ENCODE results near the gene GABRR2. TPM values are rescaled to one million over a fixed set of nuclear protein-coding genes. Genes with fewer than 3 reads are reported as not detected.

GABRR2 gene
- total RNA-seq, 1 experiment from 2014 or later: not detected

DNA sequence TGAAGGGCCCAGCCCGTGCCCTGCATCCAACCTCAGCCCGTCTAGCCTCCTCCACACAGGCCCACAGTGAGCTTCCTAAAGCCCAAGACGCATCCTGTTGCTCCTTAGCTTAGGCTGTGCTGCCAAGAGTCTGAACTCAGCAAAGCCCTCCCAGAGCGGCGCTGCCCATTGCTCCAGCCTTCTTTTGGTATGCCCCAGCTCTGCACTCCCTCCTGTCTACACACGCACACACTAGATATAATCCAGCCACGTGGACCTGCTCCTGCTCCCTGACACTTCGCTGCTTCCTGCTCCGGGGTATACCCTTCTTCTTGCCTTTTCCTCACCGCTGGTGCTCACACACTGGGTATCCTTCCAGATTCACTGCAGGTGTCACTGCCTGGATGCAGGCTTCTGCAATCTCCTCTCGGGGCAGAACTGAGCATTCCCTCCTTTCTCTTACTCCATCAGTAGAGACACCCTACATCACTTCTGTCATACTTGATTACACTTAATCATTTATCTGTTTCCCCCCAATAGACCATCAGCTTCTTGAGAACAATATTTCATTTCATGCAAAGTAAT is 23.8 kb downstream of the GABRR2 start:
- DNase-seq (ENCODE audit: low spot score): no peak

DNA sequence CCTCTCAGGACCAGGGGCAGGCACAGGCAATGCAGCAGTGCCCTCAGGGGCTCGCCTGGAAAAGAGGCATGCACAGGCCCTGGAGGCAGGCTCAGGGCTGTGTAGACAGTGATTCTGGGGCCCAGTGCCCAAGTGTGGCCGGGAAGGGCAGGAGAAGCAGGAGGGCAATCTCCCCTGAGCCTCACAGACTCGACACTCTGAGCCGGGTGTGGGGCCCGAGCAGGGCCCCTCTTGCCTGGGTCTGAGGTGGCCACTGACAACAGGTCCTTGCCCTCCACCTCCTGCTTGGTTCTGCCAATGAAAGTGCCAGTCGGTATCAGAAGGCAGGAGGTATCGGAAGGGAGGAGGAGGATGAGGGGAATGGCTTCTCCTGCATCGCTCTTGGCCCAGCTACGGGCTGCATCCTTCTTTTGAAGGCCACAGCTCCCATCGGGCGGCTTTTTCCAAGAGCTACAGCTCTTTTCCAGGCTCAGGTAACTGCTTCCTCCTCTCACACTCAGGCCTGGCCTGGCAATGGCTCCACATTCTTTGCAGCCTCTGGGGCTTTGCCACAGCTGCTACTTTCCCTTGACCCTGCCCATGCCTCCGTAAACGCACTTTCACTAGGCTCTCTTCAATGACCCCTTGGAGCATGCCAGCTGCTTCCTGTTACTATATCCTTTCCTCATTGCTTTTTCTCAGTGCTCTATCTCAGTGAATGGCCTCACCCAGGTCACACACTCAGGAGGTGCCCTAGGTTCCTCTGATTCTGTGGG is 24.5 kb downstream of the GABRR2 start:
- no peak for DNase-seq (ENCODE audit: low spot score)

DNA sequence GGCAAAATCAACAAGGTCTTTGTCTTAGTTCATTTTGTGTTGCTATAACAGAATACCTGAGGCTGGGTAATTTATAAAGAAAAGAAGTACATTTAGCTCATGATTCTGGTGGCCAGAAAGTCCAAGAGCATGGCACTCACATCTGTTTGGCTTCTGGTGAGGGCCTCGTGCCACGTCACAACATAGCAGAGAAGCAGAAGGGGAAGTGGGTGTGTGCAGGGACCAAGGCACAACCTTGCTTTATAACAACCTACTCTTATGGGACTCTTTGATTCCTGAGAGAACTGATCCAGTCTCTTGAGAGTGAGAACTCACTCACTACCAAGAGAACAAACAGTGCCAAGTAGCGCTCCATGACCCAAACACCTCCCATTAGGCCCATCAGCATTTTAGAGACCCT is 25.4 kb downstream of the GABRR2 start:
- no peak for DNase-seq (ENCODE audit: low spot score)

DNA sequence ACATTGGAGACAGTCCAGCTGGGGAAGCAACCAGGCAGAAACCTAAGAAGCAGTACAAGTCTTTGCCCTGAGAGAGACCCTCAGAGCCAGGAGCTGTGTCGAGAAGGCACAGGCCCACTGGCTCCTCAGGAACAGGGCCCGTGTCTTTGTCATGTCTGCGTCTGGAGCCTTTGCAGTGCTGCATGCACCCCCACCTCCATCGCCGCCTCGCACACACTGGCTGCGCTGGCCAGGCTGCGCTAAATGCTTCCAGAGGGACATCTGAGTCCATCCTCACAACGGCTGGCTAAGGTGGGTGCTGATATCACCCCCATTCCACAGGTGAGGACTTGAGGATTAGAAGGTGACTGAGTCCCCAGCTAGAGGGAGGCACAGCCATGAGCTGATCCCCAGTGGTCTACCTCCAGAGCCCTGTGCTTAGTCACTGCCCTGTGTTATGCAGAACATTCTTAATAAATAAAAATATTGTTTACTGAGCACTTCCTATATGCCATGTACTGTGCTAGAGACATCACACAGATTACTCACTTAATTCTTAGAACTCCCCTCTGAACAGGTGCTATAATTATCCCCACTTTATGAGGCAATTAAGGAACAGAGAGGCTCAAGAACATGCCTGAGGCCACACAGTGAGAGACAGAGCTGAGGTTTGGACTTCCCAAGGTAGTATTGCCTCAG is 27.6 kb downstream of the GABRR2 start:
- DNase-seq (ENCODE audit: low spot score): no peak

DNA sequence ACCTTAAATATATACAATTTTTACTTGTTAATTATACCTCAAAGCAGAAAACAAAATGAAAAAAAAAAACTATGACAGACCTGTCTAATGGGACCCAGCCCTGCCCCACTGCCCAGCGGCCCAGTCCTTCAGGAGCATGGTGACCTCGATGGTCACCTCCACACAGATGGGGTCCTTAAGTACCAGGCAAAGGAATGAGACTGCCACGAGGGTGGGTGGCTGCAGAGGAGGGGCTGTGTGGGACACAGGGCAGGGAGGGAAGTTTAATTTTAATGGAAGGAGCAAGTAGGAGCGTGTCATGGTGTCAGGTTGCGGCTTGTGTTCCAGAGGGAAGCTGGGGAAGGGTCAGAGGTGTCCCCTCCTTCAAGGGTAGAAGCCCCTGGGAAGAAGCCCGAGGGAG is 28.6 kb downstream of the GABRR2 start:
- DNase-seq (ENCODE audit: low spot score): no peak

DNA sequence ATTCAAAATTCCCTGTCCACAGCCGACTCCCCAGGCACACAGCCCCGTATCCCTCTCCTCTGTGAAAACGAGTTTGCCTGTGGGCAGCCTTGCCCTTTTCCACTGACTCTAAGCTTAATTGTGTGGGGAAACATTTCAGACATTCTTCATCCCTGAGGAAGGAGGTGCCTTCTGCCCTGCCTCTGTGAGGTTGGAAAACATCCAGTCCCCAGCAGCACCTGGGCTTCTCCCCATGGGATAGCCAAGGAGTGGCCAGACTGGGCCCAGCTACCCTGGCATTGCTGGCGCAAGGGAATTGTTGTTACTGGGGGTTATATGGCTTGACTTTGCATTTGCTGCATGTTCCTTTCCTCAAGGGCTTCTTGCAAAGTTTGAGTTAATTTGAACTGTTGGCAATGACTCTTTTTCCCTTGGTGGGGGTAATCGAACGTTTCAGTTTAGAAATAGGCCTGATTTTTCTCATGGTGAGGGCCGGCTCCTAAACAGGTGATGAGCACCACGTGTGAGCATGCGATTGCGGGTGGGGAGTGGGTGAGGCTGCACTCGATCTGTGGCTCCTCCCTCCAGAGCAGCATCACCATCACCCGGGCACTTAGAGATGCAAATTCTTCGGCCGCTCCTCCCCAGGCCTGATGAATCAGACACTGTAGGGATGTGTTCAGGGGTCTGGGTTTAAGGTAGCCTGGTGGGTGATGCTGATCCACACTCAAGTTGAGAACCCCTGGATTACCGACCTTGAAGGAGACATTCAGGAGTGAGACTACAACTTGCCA is 29.9 kb downstream of the GABRR2 start:
- DNase-seq (ENCODE audit: low spot score): no peak

DNA sequence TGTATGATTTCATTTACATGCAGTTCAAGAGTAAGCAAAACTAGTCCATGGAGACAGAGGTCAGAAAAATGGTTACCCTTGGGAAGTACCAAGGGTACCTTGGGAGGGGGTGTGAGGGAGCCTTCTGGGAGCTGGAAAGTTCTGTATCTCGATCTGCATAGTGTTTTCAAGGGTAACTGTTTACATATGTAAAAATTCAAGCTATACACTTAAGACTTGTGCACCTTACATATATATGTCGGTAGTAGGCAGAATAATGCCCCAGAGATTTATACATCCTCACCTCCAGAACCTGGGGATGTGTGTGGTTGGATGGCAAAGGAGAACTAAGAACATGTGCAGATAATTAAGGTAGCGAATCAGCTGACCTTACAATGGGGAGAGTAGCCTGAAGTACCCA is 31.0 kb downstream of the GABRR2 start:
- DNase-seq (ENCODE audit: low spot score): no peak

DNA sequence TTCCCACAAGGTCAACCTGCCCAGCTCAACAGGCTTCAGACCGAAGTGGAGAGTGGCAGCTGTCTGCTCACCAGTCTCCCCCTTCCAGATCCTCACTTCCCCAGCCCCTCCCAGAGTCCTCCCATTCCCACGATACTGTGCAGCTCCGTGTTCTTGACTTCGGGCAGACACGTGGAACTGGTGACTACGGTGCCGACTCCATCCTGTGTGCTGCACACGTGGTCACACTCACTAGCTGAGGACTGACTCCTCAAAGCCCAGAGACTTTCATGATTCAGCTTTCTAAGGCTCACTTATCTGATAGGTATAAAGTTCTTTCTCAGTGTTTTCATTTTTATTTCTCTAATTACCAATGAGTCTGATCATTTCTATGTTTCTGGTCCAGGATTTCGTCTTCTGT is 32.4 kb downstream of the GABRR2 start:
- no peak for DNase-seq (ENCODE audit: low spot score)

DNA sequence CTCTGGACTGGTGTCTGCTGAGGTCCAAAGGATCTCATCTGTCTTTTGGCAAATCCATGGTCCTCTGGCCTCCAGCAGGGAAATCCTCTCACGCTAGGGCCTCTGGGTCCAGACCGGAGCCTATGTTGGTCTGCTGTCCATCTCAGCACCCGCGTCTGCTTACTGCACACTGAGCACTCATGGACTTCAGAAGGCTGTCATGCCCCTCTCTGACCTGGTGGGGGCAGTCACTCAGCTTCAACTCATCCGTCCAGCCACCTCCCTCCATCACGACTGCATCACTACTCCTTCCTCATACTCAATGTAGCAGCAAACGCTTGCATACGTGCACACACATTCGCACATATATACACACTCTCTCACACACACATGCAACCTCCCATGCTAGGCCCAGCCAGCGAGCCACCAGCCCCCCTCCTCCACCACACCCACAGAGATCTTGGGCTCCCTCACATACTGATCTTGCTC is 33.3 kb downstream of the GABRR2 start:
- peak; percentile 78 for DNase-seq (ENCODE audit: low spot score)

DNA sequence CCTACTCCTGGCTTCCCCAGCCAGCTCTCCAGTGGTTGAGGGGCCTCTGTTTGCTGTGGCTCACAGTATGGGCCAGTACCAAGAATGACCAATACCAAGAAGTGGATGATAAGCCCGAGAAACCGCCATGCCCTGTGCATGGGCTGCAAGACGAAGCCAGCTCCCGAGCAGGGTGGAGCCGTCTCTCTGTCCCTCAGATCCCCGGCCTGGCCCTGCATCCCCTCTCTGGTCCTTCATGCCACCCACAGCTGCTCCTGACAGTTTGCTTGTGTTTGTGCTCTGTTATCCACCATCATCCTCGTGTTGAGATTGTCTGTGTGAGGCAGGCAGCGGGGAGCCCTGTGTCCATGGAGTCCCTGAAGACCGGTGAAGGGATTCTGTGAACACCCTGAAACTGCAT is 36.1 kb downstream of the GABRR2 start:
- no peak for DNase-seq (ENCODE audit: low spot score)

DNA sequence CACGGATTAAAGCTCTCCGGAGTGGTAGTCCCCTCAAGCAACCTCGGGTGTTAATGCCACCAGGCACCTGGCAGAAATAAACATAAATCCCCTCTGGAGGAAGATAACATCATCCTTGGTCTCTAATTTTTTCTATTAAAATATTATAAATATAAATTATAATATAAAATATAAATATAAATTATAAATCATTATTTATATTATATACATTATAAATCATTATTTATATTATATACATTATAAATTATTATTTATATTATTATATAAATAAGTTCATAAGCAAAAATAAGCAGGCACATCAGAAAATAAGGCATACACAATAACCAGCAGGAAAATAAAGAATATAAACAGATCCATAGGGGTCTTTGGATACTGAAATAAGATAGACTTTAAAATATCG is 39.2 kb downstream of the GABRR2 start:
- no peak for DNase-seq (ENCODE audit: low spot score)

DNA sequence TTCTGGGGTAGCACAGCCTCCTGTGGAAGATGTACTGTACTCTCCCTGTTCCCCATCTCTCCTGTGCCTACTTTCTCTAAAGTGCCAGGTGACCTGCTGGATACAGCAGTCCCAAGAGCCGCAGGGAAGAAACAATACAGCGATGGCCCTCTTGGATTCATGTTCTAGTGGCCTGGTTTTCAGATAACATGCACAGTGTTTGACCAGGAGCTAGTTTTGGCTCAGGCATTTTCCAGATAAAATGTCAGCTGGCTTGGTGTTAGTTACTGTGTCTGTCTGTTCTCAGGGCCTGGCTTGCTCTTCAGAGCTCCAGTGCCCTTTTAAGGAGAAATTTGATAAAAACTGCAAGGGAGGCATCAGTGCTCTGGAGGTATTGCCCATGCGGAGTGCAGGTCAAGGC is 41.3 kb downstream of the GABRR2 start:
- DNase-seq (ENCODE audit: low spot score): no peak

DNA sequence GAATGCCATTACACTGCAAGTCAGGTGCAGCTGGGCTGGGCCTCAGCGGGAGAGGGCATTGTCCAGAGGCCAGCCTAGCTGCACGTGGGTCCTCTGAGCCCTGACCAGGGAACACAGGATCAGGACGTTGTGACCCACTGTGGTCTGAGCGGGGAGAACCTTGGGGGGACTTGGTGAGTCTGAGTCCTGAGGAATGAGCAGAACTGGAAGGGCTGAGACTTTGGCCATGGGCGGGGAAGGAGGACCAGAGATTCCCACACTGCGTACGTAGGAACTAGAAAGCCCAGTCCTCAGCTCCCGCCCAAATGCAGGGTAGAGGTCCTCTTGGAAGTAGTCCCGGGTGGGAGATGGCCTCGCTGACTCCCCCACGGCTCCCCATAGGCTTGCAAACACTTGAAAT is 42.5 kb downstream of the GABRR2 start:
- no peak for DNase-seq (ENCODE audit: low spot score)

DNA sequence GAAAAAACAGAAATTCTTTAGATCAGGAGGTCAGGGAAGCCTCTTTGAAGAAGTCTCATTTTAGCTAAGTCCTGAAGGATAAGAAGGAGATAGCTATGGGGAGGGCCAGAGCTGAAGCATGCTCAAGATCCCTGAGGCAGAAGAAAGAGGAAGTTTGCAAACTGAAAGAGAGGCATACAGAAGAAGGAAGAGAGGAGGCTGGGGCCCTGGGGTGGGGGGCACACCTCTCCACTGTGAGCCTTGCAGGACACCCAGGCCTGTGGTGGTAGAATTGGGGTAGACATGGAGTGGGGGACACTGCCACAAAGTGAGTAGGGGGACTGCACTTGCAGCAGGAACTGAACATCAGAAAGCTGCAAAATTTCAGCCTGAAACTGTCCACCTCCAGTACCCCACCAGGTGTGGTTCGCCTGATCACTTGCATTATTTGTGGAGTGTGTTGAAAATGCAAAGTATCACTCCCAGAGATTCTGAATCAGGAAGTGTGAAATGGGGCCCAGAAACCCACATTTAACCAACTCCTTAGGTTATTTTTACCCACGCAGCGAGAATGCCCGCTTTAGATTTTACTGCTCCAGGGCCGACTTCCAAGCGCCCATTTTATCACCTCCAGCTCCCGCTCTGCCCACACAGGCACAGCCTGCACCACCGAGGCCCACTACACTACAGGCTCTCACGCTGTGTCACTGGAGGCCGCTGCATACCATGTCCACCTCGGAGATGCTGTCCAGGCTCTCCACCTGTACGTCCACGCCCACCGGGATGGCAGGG is 44.0 kb downstream of the GABRR2 start:
- no peak for DNase-seq (ENCODE audit: low spot score)

DNA sequence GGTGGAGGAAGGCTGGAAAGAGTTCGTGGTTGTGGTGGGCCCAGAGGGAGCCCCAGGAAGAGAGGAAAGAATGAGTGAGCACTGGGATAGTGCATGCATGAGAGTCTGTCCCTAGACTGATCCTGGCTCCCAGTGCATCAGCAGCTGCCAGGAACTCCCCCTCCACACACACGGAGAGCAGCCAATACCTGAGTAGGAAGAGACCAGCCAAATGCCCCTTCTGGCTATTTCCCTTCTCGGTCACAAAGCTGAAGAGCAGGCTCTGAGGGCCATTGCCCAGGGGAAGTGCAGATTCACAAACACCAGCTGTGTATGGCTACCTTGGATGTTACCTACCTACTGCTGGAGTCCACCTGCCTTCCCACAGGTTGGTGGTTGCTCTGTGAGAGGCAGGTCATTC is 45.1 kb downstream of the GABRR2 start:
- DNase-seq (ENCODE audit: low spot score): no peak

DNA sequence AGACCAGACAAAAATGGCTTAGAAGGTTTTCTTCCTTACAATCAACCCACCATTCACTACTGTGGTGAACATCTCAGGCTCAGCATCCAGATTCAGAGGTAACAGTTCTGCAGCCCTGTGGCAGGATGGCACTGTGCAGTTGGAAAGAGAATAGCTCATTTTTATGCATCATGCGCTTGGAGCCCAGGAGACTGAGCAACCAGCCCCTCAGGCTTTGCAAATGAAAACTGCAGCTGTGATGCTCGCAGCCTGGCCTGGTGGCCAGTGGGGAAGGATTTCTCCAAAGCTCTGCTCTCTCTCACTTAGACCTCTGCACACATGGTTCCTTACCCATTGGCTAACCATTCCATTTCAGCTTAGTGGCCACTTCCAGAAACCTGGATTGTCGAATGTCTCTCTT is 45.8 kb downstream of the GABRR2 start:
- DNase-seq (ENCODE audit: low spot score): no peak

DNA sequence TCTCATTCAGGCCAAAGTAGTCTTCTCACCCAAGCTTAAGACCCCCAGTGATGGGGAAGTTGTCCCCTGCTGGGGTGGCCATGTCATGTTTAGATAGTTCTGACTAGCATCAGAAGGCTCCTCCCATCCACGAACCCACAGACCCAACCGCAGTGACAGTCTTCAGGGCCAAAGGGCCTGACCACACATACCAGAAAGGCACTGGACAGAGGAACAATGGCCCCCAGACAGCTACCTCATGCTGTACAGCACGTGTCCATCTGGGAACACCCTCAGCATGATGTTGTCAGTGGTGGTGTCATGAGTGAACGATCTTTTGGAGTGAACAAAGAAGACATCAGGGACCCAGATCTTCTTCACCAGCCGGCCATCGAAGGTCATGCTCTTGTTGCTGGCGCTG is 46.3 kb downstream of the GABRR2 start:
- DNase-seq (ENCODE audit: low spot score): no peak

DNA sequence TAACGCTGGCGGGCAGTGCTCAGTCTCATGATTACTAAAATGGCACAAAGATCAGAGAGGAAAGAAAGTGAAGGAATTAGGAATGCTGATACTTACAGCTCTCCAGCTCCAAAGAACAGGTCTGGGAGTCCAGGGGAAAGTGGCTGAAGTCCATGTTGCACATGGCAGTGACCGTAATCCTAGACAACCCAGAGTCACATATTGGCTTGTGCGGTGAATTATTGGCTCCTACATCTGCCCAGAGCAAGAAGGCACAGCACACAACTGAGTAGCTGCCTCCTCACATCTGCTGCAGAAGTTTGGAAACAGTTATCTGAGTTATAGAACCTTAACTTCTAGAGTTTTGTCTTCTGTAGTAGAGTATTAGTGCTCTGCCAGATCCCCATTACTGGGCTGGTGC is 47.2 kb downstream of the GABRR2 start:
- no peak for DNase-seq (ENCODE audit: low spot score)

DNA sequence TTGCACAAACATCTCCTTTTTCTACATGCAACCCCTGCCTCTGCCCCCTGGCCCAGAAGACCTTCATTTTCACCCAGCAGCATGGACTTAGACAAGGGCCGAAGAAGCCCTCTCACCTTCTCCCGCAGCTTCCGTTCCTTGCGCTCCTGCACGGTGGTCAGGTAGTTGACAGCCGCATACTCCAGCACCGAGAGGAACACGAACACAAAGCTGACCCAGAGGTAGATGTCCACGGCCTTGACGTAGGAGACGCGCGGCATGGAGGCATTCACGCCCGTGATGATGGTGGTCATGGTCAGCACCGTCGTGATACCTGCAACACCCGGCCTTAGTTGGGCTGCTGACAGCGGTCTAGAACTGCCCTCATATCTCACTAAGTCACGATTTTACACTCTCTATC is 50.8 kb downstream of the GABRR2 start:
- DNase-seq (ENCODE audit: low spot score): no peak

DNA sequence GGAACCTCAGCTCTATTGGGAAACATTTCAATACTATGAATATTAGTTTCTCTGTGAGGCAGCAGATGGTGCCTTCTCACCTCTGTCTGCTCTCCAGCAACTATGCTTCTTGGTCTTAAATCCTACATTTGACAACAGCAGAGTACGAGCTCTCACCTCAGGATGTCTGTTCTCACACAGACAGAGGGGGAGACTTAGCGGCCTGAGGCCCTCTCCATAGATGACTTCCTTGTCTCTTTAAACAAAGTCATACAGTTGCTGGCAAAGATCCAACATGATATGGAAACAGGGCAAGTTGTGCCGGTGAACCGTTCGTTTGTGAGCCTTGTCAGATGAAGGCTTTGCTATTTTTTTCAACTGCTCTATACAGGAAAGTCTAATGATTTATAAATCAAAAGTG is 54.3 kb downstream of the GABRR2 start:
- peak; percentile 35 for DNase-seq (ENCODE audit: low spot score)

DNA sequence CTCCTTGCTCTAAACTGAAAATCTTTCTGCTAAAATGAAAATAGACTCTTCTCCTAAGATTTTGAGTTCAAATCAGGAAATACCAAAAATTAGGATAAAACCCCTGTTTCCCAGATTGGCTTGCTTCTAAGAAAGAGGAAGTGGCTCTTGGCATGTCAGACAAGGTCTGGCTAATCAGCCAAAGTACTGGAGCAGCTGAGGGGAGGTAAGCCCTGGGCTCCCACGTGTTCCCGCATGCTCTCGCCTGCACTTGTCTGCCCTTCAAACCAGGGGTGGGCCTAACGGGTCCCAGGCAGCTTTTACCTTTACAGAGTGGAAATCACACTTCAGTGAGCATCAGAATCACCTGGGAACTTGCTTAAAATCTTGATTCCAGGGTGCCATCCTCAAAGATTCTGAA is 54.8 kb downstream of the GABRR2 start:
- DNase-seq (ENCODE audit: low spot score): no peak

DNA sequence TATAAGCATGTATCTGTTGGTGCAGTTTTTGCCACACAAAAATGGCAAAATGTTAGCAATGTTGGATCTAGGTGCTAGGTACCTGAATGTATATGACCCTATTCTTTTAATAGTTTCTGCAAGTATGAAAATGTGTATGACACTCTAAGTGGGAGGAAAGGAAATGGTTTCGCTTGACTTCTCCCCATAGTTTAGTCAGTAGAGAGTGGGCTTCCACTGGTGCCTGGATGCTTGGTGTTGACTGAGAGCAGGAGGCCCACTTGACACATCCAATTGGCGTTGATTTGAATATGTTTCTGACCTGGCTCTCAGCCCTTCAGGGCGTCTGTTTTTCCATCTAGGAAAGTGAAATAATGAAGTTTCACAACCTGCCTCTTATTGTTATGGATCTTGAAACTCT is 56.2 kb downstream of the GABRR2 start:
- DNase-seq (ENCODE audit: low spot score): no peak

Data from HT-29 (cell line).